H1 (cell line): ENCODE results near the gene MAP3K1. TPM values are rescaled to one million over a fixed set of nuclear protein-coding genes. Genes with fewer than 3 reads are reported as not detected.

Experiments used
- CTCF ChIA-PET: fragments of 300-600 bp; sonication (Branson Sonifier 250); formaldehyde crosslinking; loops from one replicate; lab custom pipeline; 2021; ENCODE audit not compliant: partially characterized antibody; lab: Charles Lee
- POLR2A ChIA-PET: fragments of 300-600 bp; sonication (Branson Sonifier 250); formaldehyde crosslinking; loops from one replicate; lab custom pipeline; 2021; ENCODE audit warnings: inconsistent platforms; ENCODE audit not compliant: partially characterized antibody; lab: Charles Lee
- DNase-seq, 2 experiments: peaks; one replicate each; pipeline versions ENCODE4 v3.0.0 to v3.0.0-alpha.2; 2010 to 2022; ENCODE audit warnings: low spot score in 2 of 2, low read depth in 1 of 2, mixed read lengths in 1 of 2
- FAIRE-seq: peaks from 2 replicates; lab custom pipeline; 2011; peaks lifted over from hg19 to GRCh38; lab: Jason Lieb, UNC
- H2AFZ ChIP-seq: 2 replicates; pipeline ENCODE4 v1.8.1; 2012; ENCODE audit warnings: low read length, inconsistent platforms
- H2AK5ac ChIP-seq: 2 replicates; pipeline ENCODE4 v1.6.1; 2013; ENCODE audit warnings: low read depth, low read length
- H2BK120ac ChIP-seq: replicated peaks from 2 replicates; pipeline ENCODE3; 2013; ENCODE audit warnings: low read depth, low read length, inconsistent platforms
- H2BK12ac ChIP-seq: 2 replicates; pipeline ENCODE4 v1.6.1; 2013; ENCODE audit warnings: low read depth, low read length
- H2BK15ac ChIP-seq: 2 replicates; pipeline ENCODE4 v1.6.1; 2013; ENCODE audit warnings: low read length
- H2BK20ac ChIP-seq: 2 replicates; pipeline ENCODE4 v1.6.1; 2013; ENCODE audit warnings: low read length
- H2BK5ac ChIP-seq: 2 replicates; pipeline ENCODE4 v1.6.1; 2013; ENCODE audit warnings: low read depth, low read length
- H3K14ac ChIP-seq: 2 replicates; pipeline ENCODE4 v1.6.1; 2013; ENCODE audit warnings: inconsistent platforms; ENCODE audit not compliant: insufficient read length
- H3K18ac ChIP-seq: 2 replicates; pipeline ENCODE4 v1.6.1; 2013; ENCODE audit warnings: low read length; ENCODE audit errors: extremely low read depth
- H3K23ac ChIP-seq: 2 replicates; pipeline ENCODE4 v1.6.1; 2013; ENCODE audit warnings: inconsistent platforms; ENCODE audit not compliant: insufficient read length
- H3K23me2 ChIP-seq: 2 replicates; pipeline ENCODE4 v1.6.1; 2013; ENCODE audit warnings: low read depth, low read length
- H3K27ac ChIP-seq: 2 replicates; pipeline ENCODE4 v1.6.1; 2011; ENCODE audit warnings: low read depth, low read length, inconsistent platforms
- H3K27me3 ChIP-seq, 4 experiments: replicated peaks in 1 of 4; 1 replicate in 1 of 4; 2 replicates in 3 of 4; pipeline versions ENCODE4 v1.6.1 to v1.8.1; 2011 to 2013; ENCODE audit warnings: low read length in 3 of 4, mild to moderate bottlenecking in 3 of 4, inconsistent platforms in 2 of 4, mixed read lengths in 2 of 4, moderate library complexity in 1 of 4; ENCODE audit not compliant: control insufficient read depth in 3 of 4, insufficient read depth in 3 of 4; ENCODE audit errors: extremely low read depth in 1 of 4
- H3K36me3 ChIP-seq, 4 experiments: 2 replicates each; pipeline versions ENCODE4 v1.6.1 to v1.8.1; 2011 to 2013; ENCODE audit warnings: mild to moderate bottlenecking in 4 of 4, low read length in 3 of 4, moderate library complexity in 2 of 4, control low read depth in 1 of 4, inconsistent platforms in 1 of 4; ENCODE audit not compliant: insufficient read depth in 4 of 4, control insufficient read depth in 2 of 4
- H3K4ac ChIP-seq: replicated peaks from 2 replicates; pipeline ENCODE3; 2013; ENCODE audit warnings: low read length, low read depth, mixed read lengths, inconsistent platforms; ENCODE audit not compliant: insufficient read length
- H3K4me1 ChIP-seq, 4 experiments: replicated peaks in 1 of 4; 1 replicate in 1 of 4; 2 replicates in 3 of 4; pipeline versions ENCODE4 v1.6.1 to v1.8.1; 2011 to 2013; ENCODE audit warnings: low read length in 3 of 4, inconsistent platforms in 2 of 4, mixed read lengths in 1 of 4; ENCODE audit not compliant: insufficient read depth in 4 of 4, control insufficient read depth in 3 of 4
- H3K4me2 ChIP-seq, 2 experiments: 2 replicates each; pipeline versions ENCODE4 v1.6.1 to v1.8.1; 2011 to 2013; ENCODE audit warnings: low read depth in 2 of 2, low read length in 2 of 2, control low read depth in 1 of 2, inconsistent platforms in 1 of 2, mild to moderate bottlenecking in 1 of 2; ENCODE audit not compliant: insufficient read depth in 1 of 2
- H3K4me3 ChIP-seq, 4 experiments: fragments of 200-600, 300-600 bp in 1 of 4; sonication (generic), shearing (Covaris generic), sonication (Bioruptor Twin) in 1 of 4; 2 replicates each; pipeline versions ENCODE4 v1.5.1 to v1.8.1; 2011 to 2016; ENCODE audit warnings: low read length in 4 of 4, low read depth in 3 of 4, control low read depth in 2 of 4, inconsistent platforms in 2 of 4, mild to moderate bottlenecking in 2 of 4, mixed read lengths in 1 of 4, moderate library complexity in 1 of 4; ENCODE audit not compliant: insufficient read depth in 2 of 4; ENCODE audit errors: extremely low read depth in 1 of 4
- H3K56ac ChIP-seq: replicated peaks from 2 replicates; pipeline ENCODE3; 2013; ENCODE audit warnings: low read depth, mild to moderate bottlenecking, mixed read lengths, low read length, inconsistent platforms; ENCODE audit not compliant: insufficient read length
- H3K79me1 ChIP-seq: 2 replicates; pipeline ENCODE4 v1.6.1; 2013; ENCODE audit warnings: low read depth, low read length, control low read depth
- H3K79me2 ChIP-seq, 2 experiments: 2 replicates each; pipeline versions ENCODE4 v1.6.1 to v1.8.1; 2012 to 2013; ENCODE audit warnings: low read length in 2 of 2, mild to moderate bottlenecking in 2 of 2, inconsistent platforms in 1 of 2; ENCODE audit not compliant: insufficient read depth in 2 of 2, control insufficient read depth in 1 of 2
- H3K9ac ChIP-seq, 4 experiments: replicated peaks in 1 of 4; 1 replicate in 1 of 4; 2 replicates in 3 of 4; pipeline versions ENCODE4 v1.6.1 to v1.8.1; 2011 to 2013; ENCODE audit warnings: low read depth in 3 of 4, low read length in 3 of 4, control low read depth in 2 of 4, mild to moderate bottlenecking in 2 of 4, moderate library complexity in 2 of 4, inconsistent platforms in 1 of 4; ENCODE audit errors: extremely low read depth in 1 of 4
- H3K9me3 ChIP-seq, 2 experiments: 2 replicates each; pipeline versions ENCODE4 v1.6.1 to v1.8.1; 2012 to 2013; ENCODE audit warnings: mild to moderate bottlenecking in 2 of 2, moderate library complexity in 2 of 2, control low read depth in 1 of 2, inconsistent platforms in 1 of 2, low read depth in 1 of 2, low read length in 1 of 2, mixed read lengths in 1 of 2; ENCODE audit not compliant: insufficient read depth in 2 of 2
- H4K20me1 ChIP-seq, 2 experiments: replicated peaks in 1 of 2; 2 replicates each; pipeline versions ENCODE3 to v1.8.1; 2011 to 2013; ENCODE audit warnings: inconsistent platforms in 2 of 2, low read length in 2 of 2, mild to moderate bottlenecking in 1 of 2; ENCODE audit not compliant: insufficient read depth in 2 of 2, control insufficient read depth in 1 of 2
- H4K5ac ChIP-seq: 2 replicates; pipeline ENCODE4 v1.6.1; 2013; ENCODE audit warnings: low read length, low read depth, mixed read lengths, inconsistent platforms; ENCODE audit not compliant: insufficient read length
- H4K8ac ChIP-seq: 2 replicates; pipeline ENCODE4 v1.8.0; 2013; ENCODE audit warnings: mild to moderate bottlenecking, moderate library complexity, low read length, inconsistent platforms; ENCODE audit not compliant: insufficient read depth; ENCODE audit errors: extremely low read depth
- H4K91ac ChIP-seq: replicated peaks from 2 replicates; pipeline ENCODE3; 2013; ENCODE audit warnings: low read length, mixed read lengths, inconsistent platforms; ENCODE audit not compliant: insufficient read length
- CEBPB ChIP-seq: IDR thresholded peaks from 2 replicates; pipeline ENCODE4 v1.6.1; 2012; ENCODE audit warnings: low read depth, low read length
- JUN ChIP-seq: IDR thresholded peaks from 2 replicates; pipeline ENCODE4 v1.6.1; 2011; ENCODE audit warnings: low read depth, mild to moderate bottlenecking, improper control_type of control experiment, low read length
- MAFK ChIP-seq: IDR thresholded peaks from 2 replicates; pipeline ENCODE4 v1.6.1; 2012; ENCODE audit warnings: low read depth, mild to moderate bottlenecking, improper control_type of control experiment, low read length
- SIX5 ChIP-seq: IDR thresholded peaks from 2 replicates; pipeline ENCODE4 v1.6.1; 2011; ENCODE audit warnings: mild to moderate bottlenecking, low read depth, low read length
- SP2 ChIP-seq: IDR thresholded peaks from 2 replicates; pipeline ENCODE4 v1.6.1; 2012; ENCODE audit warnings: mild to moderate bottlenecking, low read length, inconsistent platforms
- YY1 ChIP-seq: IDR thresholded peaks from 2 replicates; pipeline ENCODE4 v1.6.1; 2011; ENCODE audit warnings: low read depth, mild to moderate bottlenecking, low read length
- polyA plus RNA-seq, 7 experiments: library from polyadenylated mRNA; depleted of rRNA in 3 of 7; stranded (reverse) in 5 of 7; unstranded in 2 of 7; fragments of >200 nt in 5 of 7; fragments of 200-250 nt in 2 of 7; gene quantifications; 1 replicate in 5 of 7; 2 replicates in 1 of 7; 4 replicates in 1 of 7; pipeline versions ENCODE4 v1.2.1 to v1.2.3, GENCODE V29; 2011 to 2013; ENCODE audit warnings: missing spikeins in 2 of 7, mixed read lengths in 2 of 7
- total RNA-seq: library from RNA; stranded (reverse); fragmentation: NEBNext Ultra II Directional; extraction: Animal tissue kit (Norgen Biotek cat#: 25700); gene quantifications from 2 replicates; pipeline ENCODE4 v1.2.1, GENCODE V29; 2021
- TF ChIP-seq, protein P1 (sequence below): IDR thresholded peaks from 2 replicates; pipeline ENCODE4 v1.6.1; 2012; ENCODE audit warnings: inconsistent platforms

Gene MAP3K1
- total and polyA plus RNA-seq, 2 of the 8 experiments (the other 6 are each of a cell fraction or from before 2014, with no cell fraction given), result 3.9 to 11.8 TPM

DNA sequence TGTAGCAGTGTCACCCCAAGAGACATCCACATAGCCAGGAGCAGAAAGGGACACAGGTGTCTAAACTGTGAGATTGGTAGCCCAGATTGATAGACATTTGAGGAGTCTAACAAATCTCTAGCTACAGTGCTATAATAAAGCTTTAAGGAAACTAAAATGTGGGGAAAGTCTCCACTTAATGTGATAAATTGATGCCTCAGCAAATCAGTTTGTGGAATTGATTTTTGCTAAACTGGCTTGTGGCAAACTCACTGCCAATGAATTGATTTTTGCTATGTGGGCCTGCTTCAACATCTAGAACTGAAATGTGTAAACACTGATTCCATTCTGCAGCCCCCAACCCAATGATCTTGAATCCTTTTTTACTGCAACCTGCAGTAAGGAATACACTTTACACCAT is 16.8 kb upstream of the MAP3K1 start:
- Histone ChIP-seq H3K79me2 (no peaks in the 10 kb centered on the region), H2AK5ac (no peak overlapping the region), H2BK20ac (no peak overlapping the region), H3K9ac (no peak overlapping the region), H4K20me1 (no peaks in the 10 kb centered on the region), H3K79me1 (no peaks in the 10 kb centered on the region), H3K4ac (no peak overlapping the region), H3K23me2 (no peaks in the 10 kb centered on the region), H2BK12ac (no peak overlapping the region), H3K36me3 (no peaks in the 10 kb centered on the region), H3K14ac (no peak overlapping the region), H4K8ac (no peak overlapping the region), H3K23ac (no peak overlapping the region), H3K18ac (no peak overlapping the region), H3K4me1 (no peaks in the 10 kb centered on the region), H3K27me3 (no peaks in the 10 kb centered on the region; a peak in 1 of 7 replicates), H3K27ac (no peak overlapping the region), H4K91ac (no peak overlapping the region), H2BK5ac (no peak overlapping the region), H3K4me2 (no peak overlapping the region), H3K9me3 (0 out of 4 replicates have a peak, but pooled peaks cover 0 to 2% of the 10 kb centered on the region in 2 experiments), H2AFZ (no peak overlapping the region), H3K56ac (no peak overlapping the region), H3K4me3 (no peak overlapping the region), H2BK15ac (no peak overlapping the region), H4K5ac (no peak overlapping the region), H2BK120ac (no peak overlapping the region)
- DNase-seq, result no peak
- no peak for FAIRE-seq
- TF ChIP-seq, protein P1, sequence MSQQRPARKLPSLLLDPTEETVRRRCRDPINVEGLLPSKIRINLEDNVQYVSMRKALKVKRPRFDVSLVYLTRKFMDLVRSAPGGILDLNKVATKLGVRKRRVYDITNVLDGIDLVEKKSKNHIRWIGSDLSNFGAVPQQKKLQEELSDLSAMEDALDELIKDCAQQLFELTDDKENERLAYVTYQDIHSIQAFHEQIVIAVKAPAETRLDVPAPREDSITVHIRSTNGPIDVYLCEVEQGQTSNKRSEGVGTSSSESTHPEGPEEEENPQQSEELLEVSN, result no peak
- TF ChIP-seq YY1, result no peak
- 0 out of 2 replicates have a peak, but pooled peaks have one; percentile 9 for TF ChIP-seq MAFK
- TF ChIP-seq JUN, result no peak
- no peak for TF ChIP-seq CEBPB
- TF ChIP-seq SIX5, result no peak
- no peak for TF ChIP-seq SP2
- CTCF ChIA-PET, result interaction anchor here (1.2 kb wide), 1 partner anchor 28 kb away, joined by 4 read pairs; no protein-coding TSS in a partner anchor
- POLR2A ChIA-PET, result no interaction called here
